ENCODE measurements around the gene SAG.
"Not testable (repeated sequence)": the region's sequence is repeated elsewhere in the genome, so short reads cannot be mapped to it uniquely, and the experiment has no call there.

SAG gene

DNA sequence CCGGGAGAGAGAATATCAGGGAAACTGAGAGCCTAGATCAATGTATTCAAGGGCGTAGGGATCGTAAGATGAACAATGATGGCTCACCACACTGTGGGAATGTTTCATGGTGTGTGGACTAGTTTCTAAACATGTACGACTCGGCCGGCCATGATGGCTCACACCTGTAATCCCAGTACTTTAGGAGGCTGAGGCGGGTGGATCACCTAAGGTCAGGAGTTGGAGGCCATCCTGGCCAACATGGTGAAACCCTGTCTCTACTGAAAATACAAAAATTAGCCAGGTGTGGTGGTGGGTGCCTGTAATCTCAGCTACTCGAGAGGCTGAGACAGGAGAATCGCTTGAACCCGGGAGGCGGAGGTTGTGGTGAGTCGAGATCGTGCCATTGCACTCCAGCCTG, 28.5 kb downstream of the SAG start:
- DNase-seq = not testable (repeated sequence)

DNA sequence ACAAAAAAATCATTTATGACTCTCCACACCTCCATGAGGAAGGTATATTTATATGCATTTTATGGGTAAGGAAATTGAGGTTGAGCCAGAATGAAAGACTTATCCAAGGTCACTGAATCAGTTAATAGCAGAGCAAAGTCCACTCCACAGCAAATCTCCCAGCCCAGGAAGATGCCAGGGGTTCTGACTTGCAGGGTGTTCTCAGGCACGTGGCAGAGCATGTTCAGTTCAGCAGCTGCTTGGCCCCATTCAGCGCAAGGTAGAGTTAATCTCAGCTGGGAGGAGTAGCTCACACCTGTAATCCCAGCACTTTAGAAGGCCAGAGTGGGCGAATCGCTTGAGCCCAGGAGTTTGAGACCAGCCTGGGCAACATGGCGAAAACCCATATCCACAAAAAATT, 28.9 kb downstream of the SAG start:
- no peak for DNase-seq

DNA sequence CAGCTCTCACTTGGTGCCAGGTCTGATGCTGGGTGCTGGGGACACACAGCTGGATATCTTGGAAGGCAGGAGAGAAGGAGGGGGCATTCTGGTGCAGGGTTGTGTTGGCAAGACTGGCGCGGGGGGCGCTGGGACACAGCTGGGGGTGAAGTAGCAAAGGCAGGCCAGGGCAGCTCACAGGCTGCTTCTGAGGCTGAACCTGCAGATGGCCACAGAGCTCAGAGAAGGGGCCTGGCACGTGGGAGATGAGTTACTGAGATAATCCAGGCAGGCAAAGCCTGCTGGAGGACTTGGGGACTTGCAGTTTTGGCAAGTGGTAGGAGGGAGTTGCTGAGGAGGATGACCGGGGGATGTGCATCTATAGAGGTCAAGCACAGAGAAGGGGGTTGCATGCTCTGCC, 30.4 kb downstream of the SAG start:
- DNase-seq = no peak

DNA sequence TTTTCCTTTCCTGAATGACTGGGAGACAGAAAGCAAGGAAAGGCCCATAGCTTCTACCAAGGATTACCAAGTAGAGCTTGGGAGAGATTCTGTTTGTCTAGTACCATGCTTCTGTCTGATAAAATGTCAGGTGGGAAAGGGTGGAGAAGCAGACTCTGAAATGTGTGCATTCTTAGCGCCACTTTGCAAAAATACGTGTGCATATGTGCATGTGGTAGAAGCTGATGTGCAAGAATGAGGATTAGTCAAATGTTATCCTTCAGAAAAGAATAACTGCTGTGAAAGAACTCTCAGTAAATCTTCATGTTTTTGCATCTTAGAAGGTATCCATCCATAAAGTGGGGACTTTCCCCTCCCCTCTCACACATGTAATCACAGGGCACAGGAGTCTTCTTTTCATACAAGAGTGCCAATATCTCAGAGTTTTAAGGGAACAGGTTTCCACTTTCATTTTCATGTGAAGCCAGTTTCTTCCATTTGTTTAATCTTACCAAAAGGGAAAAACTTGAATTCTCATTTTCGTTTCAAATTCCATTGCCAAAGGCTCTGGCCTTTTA, 31.3 kb downstream of the SAG start:
- no peak for DNase-seq

DNA sequence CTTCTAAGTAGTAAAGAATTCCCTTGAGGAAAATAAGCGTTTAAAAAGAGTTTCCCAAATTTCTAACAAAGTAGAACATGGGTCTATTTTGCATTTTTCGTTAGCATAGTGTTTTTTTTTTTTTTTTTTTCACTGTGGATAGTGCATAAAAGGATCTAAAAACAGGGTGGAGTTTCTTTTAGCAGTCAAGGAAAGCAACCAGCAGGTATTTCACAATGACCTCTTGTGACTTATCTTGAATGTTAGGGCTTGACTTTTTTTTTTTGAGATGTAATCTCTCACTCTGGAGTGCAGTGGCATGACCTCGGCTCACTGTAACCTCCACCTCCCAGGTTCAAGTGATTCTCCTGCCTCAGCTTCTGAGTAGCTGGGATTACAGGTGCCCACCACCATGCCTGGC, 31.8 kb downstream of the SAG start:
- no peak for DNase-seq

DNA sequence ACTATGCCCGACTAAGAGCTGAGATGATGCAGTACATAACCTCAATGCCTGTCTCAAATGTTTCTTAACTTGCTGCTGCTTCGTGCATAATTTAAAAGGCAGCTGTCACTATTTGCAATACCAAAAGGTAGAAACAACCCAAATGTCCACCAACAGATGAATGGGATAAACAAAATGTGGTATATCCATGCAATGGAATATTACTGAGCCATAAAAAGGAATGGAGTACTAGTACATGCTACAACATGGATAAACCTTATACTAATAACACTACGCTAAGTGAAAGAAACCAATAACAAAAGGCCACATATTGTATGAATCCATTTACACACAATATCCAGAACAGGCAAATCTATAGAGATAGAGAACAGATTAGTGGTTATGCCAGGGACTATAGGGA, 33.7 kb downstream of the SAG start:
- DNase-seq = no peak

DNA sequence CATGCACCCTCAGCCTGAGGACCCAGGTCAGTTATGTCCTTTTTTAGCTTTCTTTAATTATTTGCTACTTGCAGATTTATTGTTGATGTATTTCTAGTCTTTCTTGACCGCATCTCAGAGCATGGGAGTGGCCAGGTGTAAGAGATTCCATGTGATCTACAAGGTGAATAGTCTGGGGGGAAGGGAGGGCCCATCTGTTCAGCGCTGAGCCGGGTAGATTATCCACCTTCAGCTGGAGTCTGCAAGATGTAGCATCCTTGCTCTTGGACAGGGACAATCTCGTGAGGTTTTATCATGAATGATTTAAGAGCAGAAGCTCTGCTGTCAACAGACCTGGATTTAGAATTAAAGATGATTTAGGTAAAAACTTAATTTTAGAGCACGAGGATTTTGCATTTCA, 34.7 kb downstream of the SAG start:
- no peak for DNase-seq

DNA sequence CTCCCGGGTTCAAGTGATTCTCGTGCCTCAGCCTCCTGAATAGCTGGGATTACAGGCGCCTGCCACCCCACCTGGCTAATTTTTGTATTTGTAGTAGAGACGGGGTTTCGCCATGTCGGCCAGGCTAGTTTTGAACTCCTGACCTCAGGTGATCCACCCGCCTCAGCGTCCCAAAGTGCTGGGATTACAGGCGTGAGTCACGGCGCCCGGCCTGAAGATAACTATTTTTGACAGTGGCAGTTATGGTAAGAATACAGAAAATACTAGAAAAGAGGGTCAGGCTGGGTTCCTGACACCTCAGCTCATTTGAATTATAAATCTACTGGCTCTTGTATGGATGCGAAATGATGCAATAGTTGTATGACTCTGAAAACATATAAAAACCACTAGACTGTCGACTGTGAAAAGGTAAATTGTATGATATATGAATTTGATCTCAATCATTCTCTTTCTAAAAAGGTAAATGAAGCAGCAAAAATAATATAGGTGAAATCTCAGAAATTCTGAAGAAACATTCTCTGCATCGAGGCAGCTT, 35.6 kb downstream of the SAG start:
- no peak for DNase-seq

DNA sequence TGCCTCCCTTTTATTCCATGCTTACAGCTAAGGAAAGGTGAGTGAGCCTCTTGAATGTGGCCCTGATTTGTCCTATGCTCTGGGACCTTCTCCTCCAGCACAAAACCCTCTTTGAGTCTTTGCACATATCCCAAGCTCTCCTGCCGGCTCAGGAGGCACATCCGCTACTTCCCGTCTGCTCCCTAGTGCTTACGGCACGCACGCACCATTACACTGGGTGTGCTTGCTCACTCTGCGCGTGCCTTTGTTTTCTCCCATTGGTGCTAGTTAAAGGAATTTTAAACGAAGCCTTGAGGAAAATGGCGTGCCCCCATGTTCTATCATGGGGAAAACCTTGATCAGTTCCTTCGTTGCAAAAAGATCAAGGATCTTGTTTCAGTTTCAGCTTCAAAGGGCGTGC, 38.8 kb downstream of the SAG start:
- DNase-seq = no peak

DNA sequence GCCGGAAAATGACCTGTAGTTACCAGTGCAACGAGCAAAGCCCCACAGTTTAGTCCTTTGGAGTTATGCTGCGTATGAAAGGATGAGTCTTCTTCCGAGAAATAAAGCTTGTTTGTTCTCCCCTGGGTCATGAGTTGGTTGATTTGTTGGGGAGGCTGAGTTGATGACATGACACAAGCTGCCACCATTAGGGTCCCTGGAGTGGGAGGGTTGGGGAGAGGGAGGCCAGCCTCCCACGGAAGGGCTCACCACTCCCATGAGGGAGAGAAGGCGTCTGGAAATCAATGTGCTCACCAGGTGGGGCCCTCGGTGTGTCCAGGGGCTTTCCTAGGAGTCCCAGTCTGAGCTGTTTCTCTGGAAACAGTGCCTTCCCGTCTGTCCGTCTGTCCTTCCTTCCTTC, 39.3 kb downstream of the SAG start:
- no peak for DNase-seq

DNA sequence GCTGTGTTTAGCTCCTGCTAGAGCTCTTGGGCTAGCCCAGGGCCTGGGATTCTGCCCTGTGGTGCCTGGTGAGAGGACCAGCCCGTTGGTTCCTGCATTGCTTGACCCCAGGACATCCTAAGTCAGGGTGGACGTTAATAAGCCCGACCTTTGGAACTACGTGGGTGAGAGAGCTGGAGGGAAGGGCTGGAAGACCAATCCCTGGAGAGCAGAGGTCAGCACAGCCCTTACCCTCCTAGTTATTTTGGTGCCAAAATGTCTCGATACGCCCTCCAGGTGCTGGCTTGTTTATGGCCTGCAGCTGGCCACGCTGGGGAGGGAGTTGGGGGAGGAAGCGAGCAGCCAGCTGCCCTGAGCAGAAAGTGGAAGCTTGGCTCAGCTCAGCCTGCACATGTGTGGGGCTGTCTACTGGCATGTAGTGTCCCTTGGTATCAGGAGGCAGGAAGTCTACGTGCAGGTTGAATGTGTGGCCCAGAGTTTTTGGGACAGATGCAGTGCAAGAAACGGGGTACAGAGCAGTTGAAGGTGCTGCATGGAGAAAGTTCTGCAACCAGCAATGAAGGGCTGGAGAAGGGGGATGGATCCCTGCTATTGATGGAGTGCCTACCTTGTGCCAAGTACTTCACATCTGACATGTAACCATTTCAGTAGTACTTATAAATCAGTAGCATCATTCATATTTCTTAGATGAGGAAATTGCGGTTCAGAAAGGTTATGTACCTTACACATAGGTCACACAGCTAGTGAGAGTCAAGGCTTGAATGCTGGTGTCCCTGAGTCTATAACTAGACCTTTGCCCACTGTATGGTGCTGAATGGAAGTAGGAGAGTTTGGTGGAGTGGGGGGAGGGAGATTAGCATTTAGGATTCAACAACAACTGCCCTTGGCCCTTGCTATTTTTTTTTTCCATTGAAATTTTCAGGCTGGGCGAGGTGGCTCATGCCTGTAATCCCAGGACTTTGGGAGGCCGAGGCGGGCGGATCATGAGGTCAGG, 41.7 kb downstream of the SAG start:
- DNase-seq = no peak

DNA sequence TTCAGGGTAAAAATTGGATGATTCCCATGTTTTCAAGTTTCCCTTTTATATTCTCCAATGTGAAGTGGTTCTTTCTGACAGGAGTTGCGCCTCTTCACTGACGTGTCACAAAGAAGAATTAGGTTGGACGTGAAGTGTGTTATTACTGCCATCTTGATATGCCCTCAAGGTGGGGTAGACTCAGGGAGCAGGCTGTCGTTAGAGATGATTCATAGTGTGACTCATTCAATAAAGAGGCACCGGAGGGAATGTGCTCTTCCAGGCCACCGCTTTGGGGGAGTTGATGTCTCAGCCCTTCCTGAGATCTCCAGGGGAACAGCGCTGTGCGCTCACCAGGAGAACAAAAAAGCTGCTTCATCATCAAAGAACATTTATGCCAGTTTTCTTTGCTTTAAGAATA, 43.1 kb downstream of the SAG start:
- DNase-seq = peak in 1 of 2 experiments; percentile 9

DNA sequence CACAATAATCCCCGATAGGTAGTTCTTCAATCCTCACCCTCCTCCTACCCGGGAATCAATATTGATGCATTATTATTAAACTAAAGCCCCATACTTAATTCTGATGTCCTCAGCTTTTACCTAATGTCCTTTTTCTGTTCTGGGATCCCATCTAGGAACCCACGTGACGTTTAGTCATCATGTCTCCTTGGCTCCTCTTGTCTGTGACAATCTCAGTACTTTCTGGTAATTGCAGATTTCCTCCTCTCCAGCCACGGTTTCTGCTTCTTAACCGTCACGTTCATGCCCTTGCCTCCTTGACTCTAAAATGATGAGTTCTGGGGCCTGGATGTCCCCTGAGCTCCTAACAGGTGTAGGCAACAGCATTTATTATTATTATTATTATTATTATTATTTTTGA, 43.8 kb downstream of the SAG start:
- DNase-seq = no peak

DNA sequence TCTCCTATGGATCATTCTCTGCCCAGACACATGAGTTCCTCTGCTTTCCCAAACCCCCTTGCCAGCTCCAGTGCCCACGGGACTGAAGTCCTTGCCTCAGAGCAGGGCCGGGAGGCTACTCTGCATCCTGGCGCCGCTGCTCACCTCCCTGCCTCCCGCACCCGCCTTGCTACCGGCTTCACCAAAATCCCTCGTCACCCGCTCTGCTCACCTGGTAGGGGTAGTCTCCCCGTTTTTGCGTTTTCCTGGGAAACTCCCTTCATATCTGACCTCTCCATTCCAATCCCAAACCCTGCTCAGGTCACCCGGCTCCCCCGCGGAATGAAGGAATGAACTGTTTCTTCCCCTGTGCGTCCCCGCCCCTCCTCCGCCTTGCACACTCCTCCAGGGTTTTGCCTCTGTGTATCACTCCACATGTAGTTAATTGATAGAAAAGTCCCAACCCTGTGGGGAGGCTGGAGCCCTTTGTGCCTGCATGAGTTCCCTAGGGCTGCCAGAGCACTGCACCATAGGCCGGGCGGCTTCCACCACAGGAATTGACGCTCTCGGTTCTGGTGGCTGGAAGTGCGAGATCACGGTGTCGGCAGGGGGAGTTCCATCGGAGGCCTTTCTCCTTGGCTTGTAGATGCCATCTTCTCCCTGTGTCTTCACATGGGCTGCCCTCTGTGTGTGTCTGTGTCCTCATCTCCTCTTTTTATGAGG, 44.7 kb downstream of the SAG start:
- no peak for DNase-seq

DNA sequence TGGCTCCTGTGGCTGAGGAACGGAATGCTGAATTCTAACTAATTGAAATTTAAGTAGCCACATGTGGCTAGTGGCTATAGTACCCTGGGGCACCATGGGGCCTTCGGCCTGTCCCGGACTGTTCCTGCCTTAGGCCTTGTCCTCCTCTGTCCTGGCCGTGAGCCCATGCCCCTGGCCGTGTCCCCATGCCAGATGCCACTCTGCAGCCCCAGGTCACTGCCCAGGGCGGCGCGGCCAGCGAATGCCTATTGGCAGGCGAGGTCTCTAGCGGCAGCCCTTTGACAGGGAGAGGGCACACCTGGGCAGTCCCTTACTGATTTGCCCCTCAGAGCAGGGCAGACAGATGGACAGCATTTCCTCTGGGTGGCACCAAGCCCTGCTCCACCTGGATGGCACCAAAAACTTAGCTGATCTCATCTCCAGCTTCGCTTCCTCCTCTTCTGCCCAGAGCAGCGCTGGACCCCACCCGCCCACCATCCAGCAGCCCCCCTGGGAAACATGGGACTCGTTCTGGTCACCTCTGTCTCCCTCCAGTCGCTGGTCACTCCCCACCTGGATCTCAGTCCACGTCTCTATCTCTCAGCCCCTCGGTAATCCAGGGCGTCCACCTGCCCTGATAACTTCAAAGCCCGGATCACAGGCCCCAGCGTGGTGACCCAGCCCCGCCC, 45.6 kb downstream of the SAG start:
- no peak for DNase-seq

DNA sequence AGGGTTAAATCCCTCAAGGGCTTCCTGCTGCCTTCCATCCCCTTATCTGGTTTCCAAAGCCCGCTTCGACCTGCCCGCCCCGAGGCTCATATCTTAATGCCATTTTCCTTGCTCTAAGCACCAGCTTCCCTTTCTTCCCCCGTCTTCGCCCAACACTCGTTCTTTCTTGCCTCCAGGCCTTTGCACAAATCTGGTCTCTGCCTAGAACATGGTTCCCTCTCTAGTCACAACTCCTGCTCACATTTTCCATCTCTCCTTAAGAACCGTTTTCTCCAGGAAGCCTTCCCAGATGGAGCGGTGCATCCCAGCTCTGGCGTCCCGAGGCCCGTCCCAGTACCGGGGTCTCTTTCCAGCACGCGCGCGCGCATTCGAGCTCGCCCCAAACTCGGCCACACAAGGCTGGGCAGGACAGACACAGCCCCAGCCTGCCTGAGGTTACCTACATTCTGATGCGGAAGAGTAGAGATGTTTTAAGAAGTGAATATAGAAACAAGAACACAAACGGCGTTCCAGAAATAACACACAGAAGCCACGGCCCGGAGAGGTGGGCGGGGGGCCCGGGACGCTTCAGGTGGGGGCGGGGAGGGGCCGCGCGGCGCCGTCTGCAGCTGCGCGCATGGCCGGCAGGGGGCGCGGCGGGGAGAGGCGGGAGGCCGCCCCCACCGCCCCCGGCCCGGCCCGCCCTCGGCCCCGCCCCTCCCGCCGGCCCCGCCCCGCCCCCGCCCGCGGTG, 46.3 kb downstream of the SAG start, which contains the start of gene DGKD:
TSS of gene DGKD (plus strand) at position 726 of the 731 bp plus-strand sequence. CDS start 25 bp downstream, outside the sequence.
- peak in 1 of 2 experiments; percentile 59 for DNase-seq

DNA sequence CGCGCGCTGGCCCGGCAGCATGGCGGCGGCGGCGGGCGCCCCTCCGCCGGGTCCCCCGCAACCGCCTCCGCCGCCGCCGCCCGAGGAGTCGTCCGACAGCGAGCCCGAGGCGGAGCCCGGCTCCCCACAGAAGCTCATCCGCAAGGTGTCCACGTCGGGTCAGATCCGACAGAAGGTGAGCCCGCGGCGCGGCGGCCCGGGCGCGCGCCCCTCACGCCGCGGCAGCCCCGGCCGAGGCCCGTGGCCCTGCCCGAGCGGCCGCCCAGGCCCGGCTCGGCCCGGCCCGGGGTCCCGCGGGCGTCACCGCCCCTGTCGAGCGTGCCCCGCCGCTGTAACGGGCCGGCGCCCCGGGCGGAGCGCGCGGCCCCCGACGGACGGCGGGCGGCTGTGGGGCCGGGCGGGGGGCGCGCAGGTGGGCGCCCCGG, 46.9 kb downstream of the SAG start:
- DNase-seq = no peak

DNA sequence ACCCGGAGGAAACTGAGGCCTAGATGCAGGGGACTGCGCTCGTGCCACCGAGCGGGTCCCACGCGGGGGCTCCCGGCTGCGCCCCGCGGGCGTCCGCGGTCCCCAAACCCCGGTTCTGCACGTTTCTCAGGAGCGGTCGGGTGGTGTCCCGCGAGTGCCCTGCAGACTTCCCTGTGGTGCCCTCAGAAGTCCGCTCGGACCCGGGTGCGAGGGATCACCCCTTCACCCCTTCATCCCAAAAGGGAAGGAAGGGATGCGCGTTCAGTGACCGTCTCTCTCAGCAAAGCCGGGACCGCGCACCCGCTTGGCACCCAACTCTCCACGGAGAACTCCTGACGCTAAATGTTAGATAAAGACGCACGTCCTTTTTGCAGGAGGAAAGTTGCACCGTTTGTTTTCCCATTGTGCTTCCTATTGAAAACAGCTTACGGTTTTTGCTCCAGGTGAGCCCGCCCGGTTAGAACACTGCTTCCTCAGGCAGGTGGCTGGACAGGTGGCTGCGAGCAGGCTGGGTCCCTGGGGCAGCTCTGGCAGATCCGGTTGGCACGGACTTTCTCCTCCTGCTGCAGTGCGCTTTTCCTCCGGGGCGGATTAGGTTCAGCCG, 47.5 kb downstream of the SAG start:
- no peak for DNase-seq

DNA sequence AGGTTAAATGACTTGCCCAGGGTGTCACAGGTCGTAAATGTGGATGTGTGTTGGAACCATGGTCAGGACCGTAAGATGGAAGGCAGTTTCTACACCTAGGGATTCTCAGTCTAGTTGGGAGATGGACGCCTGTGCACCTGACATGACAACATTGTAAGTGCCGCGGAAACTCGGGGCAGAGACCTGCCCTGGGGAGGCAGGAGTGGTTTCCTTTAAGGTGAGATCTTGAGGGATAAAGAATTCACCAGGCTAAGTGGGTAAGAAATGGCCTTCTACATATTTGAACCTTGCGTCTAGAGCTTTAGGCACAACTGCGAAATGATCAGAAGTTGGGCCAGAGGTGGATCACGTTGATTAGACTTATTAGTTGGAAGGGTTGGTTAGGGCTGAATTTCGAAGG, 48.3 kb downstream of the SAG start:
- no peak for DNase-seq

DNA sequence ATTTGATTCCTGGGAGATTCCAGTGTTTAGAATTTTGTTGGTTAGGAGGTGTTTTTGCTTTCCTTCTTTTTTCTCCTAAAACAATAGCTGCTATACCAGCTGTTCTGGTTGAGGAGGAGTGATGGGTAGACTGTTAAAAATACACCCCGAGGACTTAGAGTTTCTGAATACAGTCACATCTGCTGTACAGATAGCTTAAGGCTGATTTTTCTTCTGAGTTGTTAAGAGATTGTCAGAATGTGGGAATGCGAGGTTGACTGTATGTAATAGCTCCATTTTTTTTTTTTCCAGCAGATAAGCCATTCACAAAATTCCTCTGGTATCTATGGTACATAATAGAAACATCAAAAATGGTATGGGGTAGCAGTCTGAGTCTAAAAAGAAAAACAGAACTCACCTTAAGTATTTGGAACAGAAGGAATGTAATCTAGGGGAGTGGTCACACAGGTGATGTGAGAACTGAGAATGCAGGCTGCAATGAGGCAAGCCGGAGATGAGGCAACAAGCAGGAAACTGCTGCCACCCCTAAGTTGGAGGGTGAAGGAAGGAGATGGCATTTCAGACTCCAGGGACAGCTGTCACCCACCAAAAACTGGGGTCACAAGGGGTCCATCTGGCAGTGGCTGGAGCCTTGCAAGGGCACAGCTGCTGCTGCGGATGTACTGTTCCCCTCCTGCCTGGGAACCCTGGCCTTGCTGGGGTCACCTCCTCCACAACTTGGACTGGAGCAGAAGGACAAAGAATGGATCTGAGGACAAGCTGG, 49.1 kb downstream of the SAG start:
- no peak for DNase-seq

DNA sequence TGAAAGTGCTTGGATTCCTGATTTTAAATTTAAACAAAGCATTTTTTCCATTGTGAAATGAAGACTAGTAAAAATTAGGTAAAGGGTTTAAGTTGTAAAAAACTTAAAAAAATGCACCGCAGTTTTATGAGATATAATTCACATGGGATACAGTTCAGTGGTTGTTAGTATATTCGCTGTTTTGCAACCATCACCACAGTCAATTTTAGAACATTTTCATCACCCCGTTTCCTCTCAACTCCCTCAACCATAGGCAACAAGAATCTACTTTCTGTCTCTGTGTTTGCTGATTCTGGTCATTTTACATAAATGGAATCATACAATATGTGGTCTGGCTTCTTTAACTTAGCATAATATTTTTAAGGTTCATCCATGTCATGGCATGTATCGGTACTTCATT, 50.7 kb downstream of the SAG start:
- DNase-seq = no peak

Measured in NCI-H446 (cell line).